Epithelial cell of proximal tubule (primary cell): ENCODE measurements around the gene KIF25. TPM values are rescaled to one million over a fixed set of nuclear protein-coding genes. Genes with fewer than 3 reads are reported as not detected.

Experiments used
- DNase-seq: peaks from one replicate; pipeline ENCODE4 v3.0.0-alpha.2; 2011; ENCODE audit warnings: low read depth
- H3K4me3 ChIP-seq: 2 replicates; pipeline ENCODE4 v1.5.1; 2011; ENCODE audit warnings: low read depth, mild to moderate bottlenecking, low read length
- total RNA-seq: library from RNA; depleted of rRNA; stranded (reverse); fragments of >200 nt; gene quantifications from 2 replicates; pipeline ENCODE4 v1.2.3, GENCODE V29; 2015
- TF ChIP-seq, protein P1 (sequence below): conservative IDR thresholded peaks from 2 replicates; pipeline ENCODE4 v1.5.1; 2012; ENCODE audit warnings: low read depth, mild to moderate bottlenecking, low read length

KIF25 gene
- total RNA-seq, 1 donor from 2014 or later: not detected

DNA sequence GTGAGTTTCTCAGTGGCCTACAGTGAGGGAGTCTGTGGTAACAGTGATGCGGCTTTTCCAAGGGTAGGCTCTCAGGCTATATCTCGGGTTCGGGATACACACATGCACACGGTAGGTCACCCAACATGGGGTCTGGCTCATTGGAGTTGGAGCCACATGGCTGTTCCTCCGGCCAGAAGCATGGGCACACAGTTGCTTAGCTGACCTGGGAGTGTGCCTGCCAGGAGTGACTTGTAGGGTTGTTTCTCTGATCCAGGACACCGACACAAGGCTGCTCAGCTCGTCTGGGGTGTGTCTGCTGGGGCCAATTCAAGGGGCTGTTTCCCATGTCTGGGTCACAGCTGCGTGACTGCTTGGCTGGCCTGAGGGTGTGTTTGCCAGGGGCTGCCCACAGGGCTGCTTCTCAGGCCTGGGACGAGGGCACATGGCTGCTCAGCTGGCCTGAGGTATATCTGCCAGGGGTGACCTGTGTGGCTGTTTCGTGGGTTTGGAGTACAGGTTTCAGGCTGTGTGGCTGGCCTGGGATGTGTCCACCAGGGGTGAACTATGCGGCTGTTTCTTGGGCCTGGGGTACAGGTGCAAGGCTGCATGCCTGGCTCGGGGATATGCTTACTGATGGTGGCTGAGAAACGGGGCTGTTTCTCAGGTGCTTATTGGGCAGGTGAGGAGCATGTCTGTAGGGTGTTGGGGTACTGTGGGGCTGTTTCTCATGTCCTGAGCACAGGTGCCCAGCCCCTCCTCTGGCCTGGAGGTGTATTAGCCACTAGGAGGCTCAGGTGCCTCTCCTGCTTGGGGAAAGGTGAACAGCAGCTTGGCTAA, 15.2 kb downstream of the KIF25 start:
- H3K4me3 ChIP-seq: no peak overlapping the region
- TF ChIP-seq, protein P1, sequence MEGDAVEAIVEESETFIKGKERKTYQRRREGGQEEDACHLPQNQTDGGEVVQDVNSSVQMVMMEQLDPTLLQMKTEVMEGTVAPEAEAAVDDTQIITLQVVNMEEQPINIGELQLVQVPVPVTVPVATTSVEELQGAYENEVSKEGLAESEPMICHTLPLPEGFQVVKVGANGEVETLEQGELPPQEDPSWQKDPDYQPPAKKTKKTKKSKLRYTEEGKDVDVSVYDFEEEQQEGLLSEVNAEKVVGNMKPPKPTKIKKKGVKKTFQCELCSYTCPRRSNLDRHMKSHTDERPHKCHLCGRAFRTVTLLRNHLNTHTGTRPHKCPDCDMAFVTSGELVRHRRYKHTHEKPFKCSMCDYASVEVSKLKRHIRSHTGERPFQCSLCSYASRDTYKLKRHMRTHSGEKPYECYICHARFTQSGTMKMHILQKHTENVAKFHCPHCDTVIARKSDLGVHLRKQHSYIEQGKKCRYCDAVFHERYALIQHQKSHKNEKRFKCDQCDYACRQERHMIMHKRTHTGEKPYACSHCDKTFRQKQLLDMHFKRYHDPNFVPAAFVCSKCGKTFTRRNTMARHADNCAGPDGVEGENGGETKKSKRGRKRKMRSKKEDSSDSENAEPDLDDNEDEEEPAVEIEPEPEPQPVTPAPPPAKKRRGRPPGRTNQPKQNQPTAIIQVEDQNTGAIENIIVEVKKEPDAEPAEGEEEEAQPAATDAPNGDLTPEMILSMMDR: no peak
- DNase-seq: no peak

DNA sequence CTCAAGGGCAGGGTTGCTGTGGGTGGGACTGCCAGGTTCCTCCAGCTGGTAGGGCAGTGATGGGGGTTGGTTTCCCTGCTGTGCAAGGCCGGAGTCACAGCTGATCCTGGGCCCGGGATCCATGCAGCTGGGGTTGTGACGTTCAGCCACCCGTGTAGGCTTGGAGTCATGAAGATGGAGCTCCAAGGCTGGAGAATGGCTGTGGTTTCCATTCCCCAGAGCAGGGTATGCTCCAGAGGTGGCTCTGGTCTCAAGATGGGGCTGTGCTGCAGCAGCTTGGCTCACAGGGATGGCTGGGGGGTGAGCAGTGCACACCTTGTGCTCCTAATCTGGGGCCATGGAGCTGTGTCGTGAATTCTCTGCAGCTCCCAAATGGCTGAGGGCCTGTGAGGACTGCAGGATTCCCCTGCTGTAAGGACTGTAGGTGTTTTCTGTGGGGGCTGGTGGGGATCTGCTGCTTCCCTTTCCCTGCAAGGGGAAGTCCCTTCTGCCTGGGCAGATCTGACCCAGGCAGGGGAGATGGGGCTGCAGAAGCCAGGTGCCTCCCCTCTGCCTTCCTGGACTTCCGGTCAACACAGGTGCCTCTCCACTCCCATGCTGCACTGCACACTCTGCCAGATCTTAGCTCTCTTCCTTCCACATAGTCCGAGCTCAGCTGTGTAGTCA, 15.9 kb downstream of the KIF25 start:
- DNase-seq: no peak
- H3K4me3 ChIP-seq: no peak overlapping the region
- TF ChIP-seq, protein P1: no peak

DNA sequence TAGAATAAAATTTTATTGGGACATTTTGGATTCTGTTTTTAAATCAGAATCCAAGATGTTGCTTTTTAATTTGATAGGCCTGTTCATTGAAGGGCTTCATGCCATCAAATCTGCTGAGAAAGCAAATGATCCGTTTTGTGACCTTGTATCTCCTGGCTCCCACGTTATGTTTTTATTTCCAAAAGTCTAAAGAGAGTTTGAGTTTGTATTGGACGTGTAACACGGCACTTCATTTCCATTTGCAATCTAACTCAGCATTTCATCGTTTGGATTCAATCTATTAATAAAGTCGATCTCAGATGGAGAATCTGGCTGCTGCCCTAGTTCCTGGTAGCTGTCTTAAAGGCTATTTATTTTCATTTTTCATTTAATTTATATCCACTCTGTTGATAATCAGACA, 17.0 kb downstream of the KIF25 start:
- no peak overlapping the region for H3K4me3 ChIP-seq
- DNase-seq: no peak
- TF ChIP-seq, protein P1: no peak

DNA sequence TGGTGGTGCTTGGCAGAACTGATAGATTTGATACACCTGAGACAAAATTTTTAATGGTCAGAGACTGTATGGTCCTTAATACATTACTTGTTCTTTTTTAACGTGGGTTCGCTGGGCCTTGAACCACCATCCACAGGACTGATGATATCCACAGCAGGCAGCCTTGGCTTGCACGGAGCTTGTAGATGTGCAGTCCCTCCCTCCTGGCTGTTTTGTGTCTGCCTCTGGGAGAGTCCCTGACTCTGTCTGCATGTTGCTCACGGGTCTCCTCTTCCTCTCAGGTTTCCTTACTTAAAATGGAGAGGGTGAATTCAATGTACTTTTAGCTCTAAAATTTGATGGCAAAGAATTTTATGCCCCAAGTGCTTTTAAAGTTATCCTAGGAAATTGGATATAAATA, 17.5 kb downstream of the KIF25 start:
- no peak for DNase-seq
- no peak overlapping the region for H3K4me3 ChIP-seq
- TF ChIP-seq, protein P1: no peak

DNA sequence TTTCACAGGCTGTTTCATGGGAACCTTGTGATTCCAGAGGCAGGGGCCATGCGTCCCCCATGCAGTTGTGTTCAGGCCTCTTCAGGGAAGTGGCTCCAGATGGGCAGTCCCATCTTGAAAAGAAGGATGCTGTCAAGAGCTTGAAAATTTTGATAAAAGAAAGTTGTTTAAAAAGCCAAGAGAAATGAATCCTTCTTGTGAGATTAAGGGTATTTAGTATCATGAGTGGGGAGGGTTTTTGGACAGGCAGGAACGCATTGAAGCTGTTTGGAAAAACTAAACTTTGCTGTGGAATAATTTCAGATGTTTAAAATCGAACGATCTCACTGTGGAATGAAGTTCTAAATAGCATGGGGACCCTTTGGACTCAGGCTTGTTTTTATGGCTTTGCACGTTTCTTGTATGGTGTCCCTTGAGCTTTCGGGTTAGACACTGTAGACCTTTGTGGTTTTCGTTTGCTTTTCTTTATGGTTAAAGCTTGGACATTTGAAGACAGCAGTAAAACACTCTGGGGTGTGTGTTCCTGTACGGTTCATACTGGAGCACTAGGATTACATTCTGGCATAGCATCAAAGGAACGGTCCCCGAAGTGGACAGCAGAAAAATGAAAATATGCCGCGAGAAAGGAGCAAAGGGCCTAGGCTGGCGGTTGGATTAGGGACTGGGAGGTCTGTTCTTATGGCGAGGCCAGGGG, 18.2 kb downstream of the KIF25 start:
- no peak for DNase-seq
- H3K4me3 ChIP-seq: no peak overlapping the region
- TF ChIP-seq, protein P1: no peak

DNA sequence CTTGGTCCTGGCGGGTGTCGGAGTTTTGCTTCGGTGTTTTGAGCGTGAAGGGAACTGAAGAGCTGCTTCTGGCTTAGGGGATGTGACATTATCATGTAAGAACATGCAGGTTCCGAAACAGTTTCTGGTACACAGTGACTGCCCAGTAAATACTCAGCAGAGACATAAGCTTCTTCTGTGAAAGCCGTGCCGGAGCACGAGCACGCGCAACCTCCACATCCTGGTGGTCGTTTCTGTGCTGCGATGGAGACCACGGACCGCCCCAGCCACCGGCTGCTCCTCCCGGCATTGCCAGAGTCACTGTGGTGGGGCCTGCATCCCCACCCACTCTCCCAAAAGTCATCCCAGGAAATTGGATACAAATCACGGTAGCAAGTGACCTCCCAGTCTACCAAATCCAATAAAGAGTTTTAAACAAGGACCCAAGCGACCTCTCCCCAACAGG, 18.7 kb downstream of the KIF25 start:
- no peak for DNase-seq
- TF ChIP-seq, protein P1: no peak
- H3K4me3 ChIP-seq: no peak overlapping the region
